KBM-7 (cell line): Measurements from ENCODE around the gene GAREM1.

Source experiments
- DNase-seq: peaks from one replicate; pipeline ENCODE4 v3.0.0-alpha.2; 2015
- in situ Hi-C: fragments of 300-500 bp; cut with MboI; formaldehyde crosslinking; loops from 2 replicates; pipeline ENCODE4 v1.14.3; 2020; ENCODE audit warnings: low sequenced_read_pairs, low pct_unique_long_range_greater_than_20kb, mixed read lengths

GAREM1 gene

DNA sequence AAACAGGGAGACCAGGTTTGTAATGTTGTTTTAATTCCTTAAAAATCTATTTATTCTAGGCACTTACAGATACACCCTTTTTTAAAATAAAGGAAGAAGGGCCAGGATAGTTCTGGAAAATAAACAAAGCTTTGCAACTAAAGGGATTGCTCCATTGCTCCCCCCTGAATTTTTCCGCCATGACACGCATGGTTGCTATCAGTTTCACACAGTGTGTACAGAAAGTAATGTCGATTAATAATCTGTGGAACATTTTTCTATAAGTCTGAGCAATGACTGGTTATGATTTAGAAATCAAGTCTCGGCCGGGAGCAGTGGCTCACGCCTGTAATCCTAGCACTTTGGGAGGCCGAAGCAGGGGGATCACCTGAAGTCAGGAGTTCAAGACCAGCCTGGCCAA, 90.8 kb downstream of the GAREM1 start:
- DNase-seq: no peak

DNA sequence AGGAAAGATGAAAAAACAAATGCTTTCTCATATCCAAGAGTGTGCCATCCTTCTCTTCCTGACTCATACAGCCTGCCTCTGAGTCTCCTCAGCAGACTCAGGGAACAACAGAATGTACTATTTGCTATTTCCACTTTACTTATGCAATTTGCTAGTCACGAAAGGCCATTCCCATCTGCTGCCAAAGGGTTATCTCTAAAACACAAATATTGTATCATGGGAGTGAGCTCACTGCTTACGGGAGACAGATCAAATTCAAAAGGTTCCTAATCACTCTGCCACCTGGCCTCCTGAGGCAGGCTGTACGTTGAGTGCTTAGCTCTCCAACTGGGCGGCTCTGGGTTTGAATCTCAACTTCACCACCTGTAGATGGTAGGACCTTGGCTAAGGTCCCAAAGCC, 92.0 kb downstream of the GAREM1 start:
- in situ Hi-C loops: no loop called here
- no peak for DNase-seq

More for the DNA sequence above, 90.8 kb downstream of the GAREM1 start:
- in situ Hi-C loops: no loop called here

DNA sequence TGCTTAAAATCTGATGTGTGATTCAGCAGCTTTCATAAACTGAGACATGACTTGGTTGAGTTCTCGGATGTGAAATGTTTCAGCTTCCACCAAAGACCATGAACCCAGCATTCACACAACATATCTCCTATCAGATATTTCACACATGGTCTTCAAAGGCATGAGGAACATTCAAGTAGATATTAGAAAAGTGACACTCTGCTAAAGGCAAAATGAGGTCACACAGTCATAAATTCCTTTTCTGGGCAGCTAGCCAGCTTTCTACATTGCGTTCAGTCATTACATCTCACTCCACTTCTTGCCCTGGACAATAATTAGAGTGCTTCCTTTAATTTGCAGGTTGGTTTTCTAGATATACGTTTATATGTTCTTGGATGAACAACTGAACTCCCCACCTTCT, 96.7 kb downstream of the GAREM1 start:
- no peak for DNase-seq
- in situ Hi-C loops: no loop called here

DNA sequence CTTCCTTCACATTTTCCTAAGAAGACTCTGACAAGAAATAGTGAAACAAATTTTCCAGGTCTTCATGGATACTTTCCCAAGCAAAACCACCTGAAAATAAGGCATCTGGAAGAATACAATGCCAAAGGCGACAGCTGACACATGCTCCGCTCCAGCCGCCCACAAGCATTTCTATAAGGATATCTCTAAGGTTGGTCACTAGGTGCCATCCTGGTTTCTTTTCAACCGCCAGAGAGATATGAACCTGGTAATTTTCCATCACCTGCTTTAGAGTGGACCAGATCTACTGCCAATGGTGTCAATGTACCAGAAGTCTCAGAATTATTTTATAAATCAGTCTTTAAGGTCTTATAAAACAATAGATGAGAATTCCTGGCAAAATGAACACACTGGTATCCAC, 97.2 kb downstream of the GAREM1 start:
- no peak for DNase-seq
- in situ Hi-C loops: no loop called here

DNA sequence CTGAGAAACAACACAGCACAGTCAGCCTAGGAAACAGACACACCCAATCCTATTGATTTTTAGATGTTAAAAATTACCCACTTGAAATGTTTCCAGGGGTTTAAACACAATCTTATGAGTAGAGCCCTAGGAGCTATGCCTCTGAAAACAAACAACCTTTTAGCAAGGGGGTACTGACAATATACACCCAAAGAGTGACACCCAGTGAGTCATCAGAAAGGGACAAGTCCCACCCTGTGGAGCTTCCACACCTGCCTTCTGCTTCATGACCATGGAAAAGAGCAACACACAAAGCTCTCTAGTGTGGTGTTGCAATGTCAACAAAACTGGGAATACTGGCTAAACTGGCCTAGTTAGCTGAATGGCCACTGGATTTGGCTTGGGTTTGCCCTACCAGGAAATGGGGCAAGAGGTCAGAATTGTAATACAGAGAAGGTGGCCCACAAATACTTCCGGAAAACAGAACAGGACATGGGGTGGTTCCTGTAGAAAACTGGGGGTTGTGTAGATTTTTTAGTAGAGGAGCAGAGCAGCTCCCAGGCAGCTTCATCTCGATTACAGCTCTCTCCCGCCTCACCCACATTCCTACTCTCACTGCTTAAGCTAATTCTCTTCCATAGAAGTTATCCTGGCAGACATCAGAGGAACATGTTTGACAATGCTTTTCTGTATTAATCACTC, 98.2 kb downstream of the GAREM1 start:
- no peak for DNase-seq
- in situ Hi-C loops: no loop called here

DNA sequence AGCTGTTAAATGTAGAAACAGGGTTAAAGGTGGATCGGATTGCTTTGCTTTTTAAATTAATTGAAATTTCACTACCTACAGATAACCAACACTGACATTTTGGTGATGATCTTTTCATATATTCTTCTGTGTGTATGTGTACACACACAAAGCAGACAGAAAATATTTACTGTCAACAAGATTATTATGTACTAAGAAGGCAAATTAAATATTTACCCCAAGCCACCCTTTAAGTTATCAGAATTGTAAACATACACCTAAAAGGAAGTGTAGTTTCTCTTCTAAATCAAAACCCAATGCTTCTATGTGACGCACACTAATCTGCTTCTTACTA, 98.7 kb downstream of the GAREM1 start:
- in situ Hi-C loops: no loop called here
- no peak for DNase-seq

DNA sequence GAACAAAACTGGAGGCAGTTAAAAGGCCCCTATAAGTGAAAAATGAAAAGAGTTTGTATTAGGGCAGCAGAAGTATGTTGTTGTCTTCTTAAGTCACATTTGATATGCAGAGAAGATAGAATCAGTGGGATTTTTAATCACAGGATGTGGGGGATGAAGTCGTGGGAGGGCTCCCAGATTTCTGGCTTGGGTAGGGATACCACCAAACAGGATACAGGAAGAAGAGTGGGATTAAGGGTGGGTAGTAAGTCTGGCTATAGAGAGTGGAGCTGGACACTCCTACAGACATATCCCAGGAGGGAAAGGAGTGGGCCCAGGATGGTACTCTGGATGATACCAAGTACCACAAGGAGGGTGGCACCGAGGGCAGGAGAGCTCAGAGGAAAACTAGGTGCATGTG, 99.3 kb downstream of the GAREM1 start:
- DNase-seq: no peak
- in situ Hi-C loops: no loop called here

DNA sequence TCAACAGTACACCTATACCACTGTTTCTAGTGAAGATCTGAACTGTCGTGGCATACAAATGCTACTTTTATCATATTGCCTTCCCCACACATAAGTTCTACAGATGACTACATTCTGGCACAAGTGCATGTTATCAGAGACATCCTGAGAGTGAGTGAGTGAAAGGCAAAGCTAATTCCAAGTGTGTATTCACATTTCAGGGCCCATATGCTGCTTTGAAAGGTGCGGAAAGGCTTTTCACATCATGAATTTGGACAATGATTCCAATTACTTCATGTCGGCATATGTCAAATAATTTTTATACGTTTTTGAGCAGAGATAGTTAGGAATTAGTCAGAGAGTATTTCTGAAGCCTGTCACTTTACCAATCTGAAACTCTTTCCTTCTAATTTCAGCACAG, 101.7 kb downstream of the GAREM1 start:
- no peak for DNase-seq
- in situ Hi-C loops: no loop called here

DNA sequence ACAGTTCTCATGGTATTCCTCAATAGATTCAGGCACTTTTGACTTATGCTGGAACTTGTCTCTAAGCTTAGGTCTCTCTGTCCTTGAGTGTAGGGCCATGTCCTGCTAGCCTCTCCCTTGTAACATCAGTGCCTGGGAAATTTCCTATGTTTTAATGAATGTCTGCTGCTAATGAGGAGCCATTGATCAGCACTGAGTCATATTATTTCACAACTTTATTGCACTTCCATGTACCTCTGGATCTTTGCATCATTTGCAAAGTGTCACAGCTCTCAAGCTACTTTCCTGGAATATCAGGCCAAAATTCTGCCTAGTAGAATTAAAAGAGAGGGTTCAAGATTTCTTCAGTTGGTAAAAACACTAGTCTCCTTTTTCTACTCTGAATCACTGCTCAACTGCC, 102.5 kb downstream of the GAREM1 start:
- in situ Hi-C loops: no loop called here
- no peak for DNase-seq

DNA sequence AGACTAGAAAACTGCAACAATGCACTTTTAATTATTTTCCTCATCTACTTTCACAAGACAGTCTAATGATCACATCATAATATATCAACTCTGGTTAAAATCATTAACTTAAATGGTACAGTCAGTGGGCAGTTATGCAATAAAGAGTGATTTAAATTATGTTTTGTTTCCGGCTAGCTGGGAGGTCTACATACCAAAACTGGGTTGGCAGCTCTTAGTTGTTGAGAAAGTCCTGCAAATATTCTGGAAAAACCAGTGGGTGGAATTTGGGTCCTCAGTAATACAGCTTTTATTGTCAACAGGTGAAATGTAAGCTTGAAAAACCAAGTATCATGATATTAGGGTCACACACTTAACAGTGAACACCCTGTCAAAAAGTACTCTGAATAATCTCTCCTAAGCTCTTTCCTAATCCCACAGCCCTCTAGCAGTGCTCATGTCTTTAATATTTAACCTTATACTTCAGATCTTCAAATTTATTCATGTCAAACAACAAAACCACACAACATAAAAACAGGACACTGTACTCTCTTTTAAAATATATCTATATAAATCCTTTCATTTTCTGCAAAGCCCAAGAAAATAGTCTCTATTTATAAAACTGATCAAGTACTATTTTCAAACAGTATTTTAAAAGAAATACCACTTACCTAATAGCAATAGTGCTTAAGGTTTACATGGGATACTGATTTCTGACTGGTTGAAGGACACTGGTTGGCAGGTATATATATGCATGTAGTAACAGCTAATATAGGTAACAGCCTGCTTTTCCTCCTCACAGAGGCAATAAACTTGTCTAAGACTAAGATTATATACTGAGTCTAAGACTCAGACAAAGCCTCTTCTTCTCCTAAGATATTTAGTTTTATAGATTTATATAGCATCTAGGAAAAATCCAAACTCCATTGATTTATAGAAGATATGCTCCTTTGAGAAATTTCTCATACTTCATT, 103.8 kb downstream of the GAREM1 start:
- in situ Hi-C loops: no loop called here
- no peak for DNase-seq

DNA sequence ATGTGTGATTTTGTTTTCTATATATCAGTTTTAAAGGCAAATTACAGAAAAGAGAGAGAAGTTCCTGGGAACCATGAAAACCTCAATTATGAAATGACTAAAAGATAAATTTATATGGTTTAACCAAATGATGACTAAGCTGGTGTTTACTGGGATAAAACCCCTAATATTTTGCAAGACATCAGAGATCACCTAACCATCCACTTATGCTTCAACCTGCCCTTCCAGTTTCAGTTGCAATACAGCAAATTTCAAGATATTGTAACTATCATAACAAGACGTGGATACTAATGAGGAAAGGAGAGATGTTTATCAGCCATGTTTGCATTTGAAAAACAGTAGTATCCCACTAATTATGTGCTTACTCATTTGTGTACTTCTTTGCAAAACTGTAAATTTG, 108.2 kb downstream of the GAREM1 start:
- in situ Hi-C loops: no loop called here
- DNase-seq: no peak

DNA sequence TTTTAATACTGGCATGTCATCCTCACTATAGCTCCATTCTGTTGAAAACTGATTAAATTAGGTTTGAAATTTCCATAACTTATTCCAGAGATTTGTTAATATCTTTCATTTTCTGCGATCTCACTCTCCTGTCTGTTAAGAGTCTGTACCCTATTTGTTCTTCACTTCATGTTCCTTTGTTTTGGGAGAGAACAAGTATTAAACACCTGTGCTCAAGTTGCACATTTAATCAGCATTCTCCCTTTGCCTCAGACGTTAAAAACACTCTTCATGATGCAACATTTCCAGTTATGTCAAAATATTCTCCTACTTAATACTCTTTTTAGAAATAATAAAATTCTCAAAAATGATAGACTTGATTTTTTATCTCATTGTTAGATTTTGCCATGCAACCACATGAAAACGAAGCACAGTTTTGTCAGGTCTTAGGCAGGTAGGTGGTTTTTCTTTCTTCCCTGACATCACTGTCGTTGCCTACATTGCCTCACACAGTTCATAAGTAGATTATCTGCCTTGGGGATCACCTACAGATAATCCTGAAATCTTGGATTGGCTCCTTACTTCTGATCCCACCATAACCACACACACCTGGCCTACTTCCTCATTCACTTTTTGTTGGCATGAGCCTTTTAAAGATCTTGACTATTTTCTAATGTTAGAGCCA, 109.9 kb downstream of the GAREM1 start:
- in situ Hi-C loops: no loop called here
- no peak for DNase-seq

DNA sequence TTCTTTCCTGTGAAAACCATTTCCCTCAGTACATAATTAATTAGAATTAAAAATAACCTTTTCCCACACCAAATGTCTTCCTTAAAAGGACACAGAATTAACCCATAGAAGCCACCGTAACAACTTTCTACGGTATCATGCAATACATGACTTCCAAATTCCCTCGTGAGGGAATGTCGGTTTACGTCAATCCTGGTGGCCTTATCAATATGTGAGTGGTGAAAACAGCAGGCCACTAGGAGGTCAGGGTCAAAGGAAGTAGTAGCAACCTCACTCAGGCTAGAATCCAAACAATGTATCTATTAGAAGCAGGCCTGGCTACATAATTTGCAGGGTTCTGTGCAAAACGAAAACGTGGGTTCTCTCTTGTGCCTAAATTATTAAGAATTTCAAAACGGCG, 112.2 kb downstream of the GAREM1 start:
- in situ Hi-C loops: no loop called here

DNA sequence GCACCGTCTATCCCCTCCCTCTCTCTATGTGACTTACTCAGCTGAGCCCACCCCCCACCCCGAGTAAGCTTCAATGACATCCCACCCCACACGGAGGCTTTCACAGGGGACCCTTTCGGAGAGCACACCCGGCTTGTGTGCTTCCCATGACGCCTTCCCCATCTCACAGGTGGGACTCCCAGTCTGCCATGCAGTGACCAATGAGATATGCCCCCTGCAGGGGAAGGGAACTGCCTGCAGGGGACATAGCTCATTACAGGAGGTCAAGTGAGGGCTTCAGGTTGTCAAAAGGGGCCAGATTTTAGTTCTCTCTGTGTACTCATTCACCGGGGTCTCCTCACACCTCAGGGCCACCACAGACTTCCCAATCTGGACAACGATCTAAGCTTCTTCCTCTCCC, 112.6 kb downstream of the GAREM1 start:
- no peak for DNase-seq
- in situ Hi-C loops: no loop called here

More for the DNA sequence above, 112.2 kb downstream of the GAREM1 start:
- DNase-seq: no peak

DNA sequence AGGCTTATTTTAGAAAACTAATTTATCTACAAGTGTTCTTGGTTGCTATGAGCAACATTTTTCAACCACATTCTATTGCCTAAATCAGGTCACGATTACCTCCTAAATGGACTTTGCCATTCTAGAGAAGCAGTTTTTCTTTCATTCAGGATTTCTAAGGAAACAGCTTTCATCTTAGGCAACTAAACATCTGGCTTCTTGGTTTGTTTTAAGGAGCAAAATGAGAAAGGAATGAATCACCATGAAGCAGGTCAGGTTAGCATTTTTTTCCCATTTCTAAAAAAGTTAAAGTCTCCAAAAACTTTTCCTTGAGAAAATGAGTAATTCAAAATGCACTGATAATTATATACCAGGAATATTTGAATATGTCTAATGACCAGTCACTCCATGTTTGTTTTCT, 114.8 kb downstream of the GAREM1 start:
- no peak for DNase-seq
- in situ Hi-C loops: no loop called here

DNA sequence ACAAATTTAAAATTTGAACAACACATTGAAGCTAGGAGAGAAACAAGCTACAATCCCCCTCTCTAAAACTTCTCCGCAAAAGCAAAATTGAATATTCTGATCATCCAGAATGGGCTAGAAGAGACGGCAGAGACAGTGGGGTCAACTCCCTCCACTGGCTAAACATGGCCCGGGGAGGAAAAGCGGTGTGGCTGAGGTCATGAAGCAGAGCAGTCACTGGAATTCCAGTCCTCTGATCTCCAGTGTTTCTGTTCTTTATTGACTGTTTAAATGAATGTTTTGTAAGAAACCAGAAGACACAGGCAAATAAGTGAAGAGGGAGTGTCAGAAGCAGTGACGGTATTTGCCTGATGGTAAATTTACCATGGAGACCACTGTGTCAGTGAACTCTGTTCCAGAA, 116.2 kb downstream of the GAREM1 start:
- in situ Hi-C loops: no loop called here
- DNase-seq: no peak

DNA sequence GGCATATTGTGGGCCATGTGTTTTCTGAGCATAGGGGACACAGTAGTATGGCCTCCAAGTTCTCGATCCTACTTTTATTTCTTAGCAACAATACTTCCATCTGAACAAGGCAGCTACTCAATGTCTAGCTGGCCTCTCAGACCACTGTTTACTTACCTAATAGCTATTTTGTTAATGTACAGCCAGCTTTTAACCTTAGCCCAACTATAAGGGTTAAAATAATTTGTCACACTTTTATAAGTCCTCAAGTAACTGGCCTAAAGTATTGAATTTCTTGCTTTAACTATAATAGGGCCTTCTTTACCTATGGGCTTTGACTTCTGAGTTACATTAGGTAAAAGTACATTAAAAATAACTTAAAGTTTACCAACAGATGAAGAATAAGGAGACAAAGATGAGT, 117.4 kb downstream of the GAREM1 start:
- in situ Hi-C loops: no loop called here
- DNase-seq: no peak

DNA sequence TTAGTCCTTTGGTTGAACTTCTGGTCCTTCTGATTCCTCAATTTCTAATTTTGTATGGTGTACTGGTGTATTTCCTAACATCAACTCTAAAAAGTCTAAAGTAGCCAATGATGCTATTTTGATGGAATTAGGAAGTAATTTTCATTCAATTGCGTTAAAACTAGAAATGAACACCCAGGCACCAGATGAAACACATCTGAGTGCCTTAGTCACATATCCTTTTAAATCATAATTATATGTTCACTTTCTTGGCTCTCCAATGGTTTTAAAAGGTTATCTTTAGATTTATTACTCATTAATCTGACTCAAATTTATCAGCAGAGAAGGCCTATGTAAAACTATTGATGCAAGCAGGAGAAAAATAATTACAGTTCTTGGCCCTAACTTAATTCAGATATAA, 119.7 kb downstream of the GAREM1 start:
- in situ Hi-C loops: no loop called here

DNA sequence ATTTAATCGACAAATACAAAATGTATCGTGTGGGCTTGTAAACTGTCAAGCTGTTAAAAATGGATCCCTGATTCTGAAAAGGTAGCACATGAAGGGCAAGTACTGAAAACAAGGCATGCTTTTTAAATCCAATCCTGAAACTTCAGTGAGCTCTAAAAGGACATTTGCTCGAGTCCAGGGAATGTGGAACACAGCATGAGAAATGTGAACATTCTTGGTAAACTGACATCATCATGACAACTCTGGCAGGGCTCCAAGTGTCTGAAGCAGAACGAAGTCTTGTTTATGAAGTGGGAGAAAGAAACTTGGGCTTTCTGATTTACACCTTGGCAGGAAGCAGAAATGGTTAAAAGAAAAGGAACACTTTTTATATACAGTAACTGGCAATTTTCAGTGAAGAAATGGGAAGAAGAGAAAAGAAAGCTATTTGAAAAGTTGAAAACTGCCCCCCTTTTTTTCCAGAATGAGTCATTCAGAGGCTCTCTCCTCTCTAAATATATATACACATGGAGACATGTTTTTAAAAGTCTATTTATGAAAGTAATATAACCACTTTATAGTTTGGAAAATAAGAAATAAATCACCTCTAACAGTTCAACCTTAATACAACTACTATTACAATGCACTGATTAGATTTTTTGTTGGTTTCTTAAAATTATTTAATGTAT, 120.8 kb downstream of the GAREM1 start:
- in situ Hi-C loops: no loop called here
- no peak for DNase-seq

More for the DNA sequence above, 119.7 kb downstream of the GAREM1 start:
- no peak for DNase-seq

DNA sequence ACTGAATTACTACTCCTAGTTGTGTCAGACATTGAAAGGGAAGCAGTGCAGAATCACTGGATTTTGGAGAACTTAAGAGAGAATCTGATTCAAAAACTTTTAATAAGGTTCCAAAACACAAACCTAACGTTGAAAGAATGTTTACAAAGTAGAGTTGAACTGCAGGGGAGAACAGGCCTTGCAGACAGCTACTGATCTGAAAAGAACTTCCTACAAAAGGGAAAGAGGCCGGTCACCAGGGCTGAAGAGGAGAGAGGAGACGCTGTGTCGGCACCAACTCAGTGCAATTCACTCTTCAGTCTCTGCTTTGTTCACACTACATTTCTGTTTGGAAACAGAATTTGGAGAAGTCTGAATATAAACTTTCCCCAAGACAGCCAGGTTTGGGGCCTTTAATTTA, 124.0 kb downstream of the GAREM1 start:
- DNase-seq: no peak
- in situ Hi-C loops: no loop called here
